Transverse colon (tissue), 4 donors: Measurements from ENCODE around the gene ZNF236. TPM values are rescaled to one million over a fixed set of nuclear protein-coding genes. Genes with fewer than 3 reads are reported as not detected.

Experiments
- DNase-seq: peaks from one replicate; pipeline ENCODE4 v3.0.0-alpha.2; 2019
- H3K27ac ChIP-seq, 4 donors: fragments of 200-600 bp; sonication (generic); 2 replicates each; pipeline ENCODE4 v1.5.1; 2016 to 2018; ENCODE audit warnings: inconsistent platforms in 4 of 4
- H3K27me3 ChIP-seq: fragments of 200-600 bp; sonication (generic); 2 replicates; pipeline ENCODE4 v1.5.1; 2017; ENCODE audit warnings: inconsistent platforms
- H3K36me3 ChIP-seq, 4 donors: fragments of 200-600 bp; sonication (generic); 2 replicates each; pipeline ENCODE4 v1.5.1; 2017 to 2019; ENCODE audit warnings: inconsistent platforms in 4 of 4
- H3K4me1 ChIP-seq, 4 donors: fragments of 200-600 bp; sonication (generic); 2 replicates each; pipeline ENCODE4 v1.5.1; 2017 to 2020; ENCODE audit warnings: inconsistent platforms in 4 of 4
- H3K4me3 ChIP-seq, 4 donors: fragments of 200-600 bp; sonication (generic); 1 replicate in 1 of 4; 2 replicates in 3 of 4; pipeline versions ENCODE4 v1.5.1 to v1.6.1; 2017 to 2019; ENCODE audit warnings: inconsistent platforms in 4 of 4
- H3K9me3 ChIP-seq, 2 donors: fragments of 200-600 bp; sonication (generic); 2 replicates each; pipeline ENCODE4 v1.5.1; 2017 to 2019; ENCODE audit warnings: inconsistent platforms in 2 of 2
- EP300 ChIP-seq: sonication (generic); formaldehyde crosslinking; IDR thresholded peaks from one replicate; pipeline ENCODE4 v1.6.1; 2017; ENCODE audit warnings: antibody characterized with exemption, low read depth
- POLR2A ChIP-seq: fragments of 450-650 bp; IDR thresholded peaks from one replicate; pipeline ENCODE4 v1.6.1; 2016; ENCODE audit warnings: antibody characterized with exemption, mild to moderate bottlenecking, moderate library complexity
- POLR2AphosphoS5 ChIP-seq, 3 donors: sonication (generic); formaldehyde crosslinking; IDR thresholded peaks; one replicate each; pipeline ENCODE4 v1.6.1; 2016; ENCODE audit warnings: antibody characterized with exemption in 3 of 3
- WGBS, 2 donors: methylation state at CpG; one replicate each; pipeline ENCODE4 v1.1.5; 2018; ENCODE audit warnings: low coverage in 1 of 2; 5-methylcytosine and 5-hydroxymethylcytosine counted together
- in situ Hi-C, 4 donors: fragments of 200-750 bp; cut with MboI; loops; one replicate each; pipeline versions ENCODE4 v1.15.0 to v1.15.1; 2017; ENCODE audit warnings: low sequenced_read_pairs in 3 of 4, low pct_ligation_motif_present in 1 of 4, low pct_unique_long_range_greater_than_20kb in 1 of 4
- intact Hi-C: fragments of 100-400 bp; cut with DNase I; formaldehyde crosslinking; loops from one replicate; pipeline ENCODE4 v1.15.1; 2023; ENCODE audit warnings: low total_unique reads
- total RNA-seq, 4 donors: library from RNA; depleted of rRNA; stranded (reverse); fragments of >200 nt; gene quantifications; one replicate each; pipeline ENCODE4 v1.1.0, GENCODE V29; 2016
- TF ChIP-seq, protein P1 (sequence below), 5 experiments: fragments of 200-600 bp in 3 of 5; fragments of 450-650 bp in 2 of 5; sonication (generic) in 3 of 5; IDR thresholded peaks; 1 replicate in 2 of 5; 2 replicates in 3 of 5; pipeline ENCODE4 v1.5.1; 2016 to 2017; ENCODE audit warnings: antibody characterized with exemption in 5 of 5, inconsistent platforms in 3 of 5, mild to moderate bottlenecking in 2 of 5, moderate library complexity in 1 of 5

ZNF236 gene
- total RNA-seq, 4 donors from 2014 or later, result 18.3 to 82.8 (median 43.7) TPM

DNA sequence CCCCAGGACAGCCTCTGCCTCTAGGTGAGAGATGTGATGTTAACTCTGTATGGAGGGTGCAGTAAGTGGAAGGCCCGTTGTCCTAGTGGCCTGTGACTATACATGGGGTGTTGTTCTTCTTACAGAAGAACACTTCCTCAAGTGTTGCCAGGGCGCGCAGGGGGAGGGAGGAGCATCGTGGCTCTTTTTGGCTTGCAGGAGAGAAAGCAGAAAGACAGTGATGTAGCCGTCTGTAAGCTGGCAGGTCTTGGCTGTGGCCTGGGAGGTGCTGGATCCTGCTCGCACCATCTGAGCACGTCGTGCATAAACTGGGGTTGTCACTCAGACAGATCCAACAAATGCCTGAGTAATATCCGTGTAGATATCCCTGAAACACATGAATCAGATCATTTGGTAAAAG is 44.3 kb downstream of the ZNF236 start:
- intact Hi-C loops (no loop called here), in situ Hi-C loops (no loop called here)
- WGBS, 2 donors, result 81 to 83% methylated on average over 1 to 9 of the region's 9 CpGs
- no peak for TF ChIP-seq POLR2AphosphoS5 (IDR thresholded peaks at IDR 0.05)
- no peak for TF ChIP-seq POLR2A
- TF ChIP-seq, protein P1, sequence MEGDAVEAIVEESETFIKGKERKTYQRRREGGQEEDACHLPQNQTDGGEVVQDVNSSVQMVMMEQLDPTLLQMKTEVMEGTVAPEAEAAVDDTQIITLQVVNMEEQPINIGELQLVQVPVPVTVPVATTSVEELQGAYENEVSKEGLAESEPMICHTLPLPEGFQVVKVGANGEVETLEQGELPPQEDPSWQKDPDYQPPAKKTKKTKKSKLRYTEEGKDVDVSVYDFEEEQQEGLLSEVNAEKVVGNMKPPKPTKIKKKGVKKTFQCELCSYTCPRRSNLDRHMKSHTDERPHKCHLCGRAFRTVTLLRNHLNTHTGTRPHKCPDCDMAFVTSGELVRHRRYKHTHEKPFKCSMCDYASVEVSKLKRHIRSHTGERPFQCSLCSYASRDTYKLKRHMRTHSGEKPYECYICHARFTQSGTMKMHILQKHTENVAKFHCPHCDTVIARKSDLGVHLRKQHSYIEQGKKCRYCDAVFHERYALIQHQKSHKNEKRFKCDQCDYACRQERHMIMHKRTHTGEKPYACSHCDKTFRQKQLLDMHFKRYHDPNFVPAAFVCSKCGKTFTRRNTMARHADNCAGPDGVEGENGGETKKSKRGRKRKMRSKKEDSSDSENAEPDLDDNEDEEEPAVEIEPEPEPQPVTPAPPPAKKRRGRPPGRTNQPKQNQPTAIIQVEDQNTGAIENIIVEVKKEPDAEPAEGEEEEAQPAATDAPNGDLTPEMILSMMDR (IDR thresholded peaks at IDR 0.05), result no peak
- no peak for TF ChIP-seq EP300
- Histone ChIP-seq H3K4me1 (no peaks in the 10 kb centered on the region), H3K4me3 (no peak overlapping the region), H3K9me3 (no peaks in the 10 kb centered on the region), H3K27me3 (no peaks in the 10 kb centered on the region), H3K27ac (no peak overlapping the region), H3K36me3 (peaks cover 0 to 19% (median 9%) of the 10 kb centered on the region in 4 donors)
- DNase-seq, result no peak

- Histone ChIP-seq H3K9me3 (no peaks in the 10 kb centered on the region), H3K27ac (no peak overlapping the region), H3K36me3 (peaks cover 0 to 12% (median 4%) of the 10 kb centered on the region in 4 donors), H3K27me3 (no peaks in the 10 kb centered on the region), H3K4me3 (no peak overlapping the region), H3K4me1 (no peaks in the 10 kb centered on the region)
- no peak for DNase-seq
- in situ Hi-C loops, result no loop called here
- intact Hi-C loops, result loop anchor here (10.0 kb wide), 1 partner anchor 69 kb away; no protein-coding TSS in a partner anchor
- TF ChIP-seq POLR2AphosphoS5 (IDR thresholded peaks at IDR 0.05), result no peak
- WGBS, 2 donors, result 67 to 94% methylated on average over 1 to 6 of the region's 6 CpGs
Observed at GRCh38 chr18:76873311-76873710, 51.0 kb downstream of the ZNF236 start.

DNA sequence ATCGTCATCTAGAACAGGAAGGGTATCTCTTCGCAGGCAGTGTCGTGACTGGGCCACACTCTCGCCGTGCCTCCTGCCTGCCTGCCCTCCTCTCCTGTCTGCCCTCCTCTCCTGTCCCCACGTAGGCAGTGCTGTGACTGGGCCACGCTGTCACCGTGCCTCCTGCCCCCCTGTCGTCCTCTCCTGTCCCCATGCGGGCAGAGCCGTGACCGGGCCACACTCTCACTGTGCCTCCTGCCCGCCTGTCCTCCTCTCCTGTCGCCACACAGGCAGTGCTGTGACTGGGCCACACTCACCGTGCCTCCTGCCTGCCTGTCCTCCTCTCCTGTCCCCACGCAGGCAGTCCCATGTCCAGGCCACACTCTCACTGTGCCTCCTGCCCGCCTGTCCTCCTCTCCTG is 51.4 kb downstream of the ZNF236 start:
- intact Hi-C loops, result loop anchor here (10.0 kb wide), 1 partner anchor 69 kb away; no protein-coding TSS in a partner anchor
- no peak overlapping the region for H3K27ac ChIP-seq
- no peaks in the 10 kb centered on the region for H3K4me1 ChIP-seq
- H3K27me3 ChIP-seq, result no peaks in the 10 kb centered on the region
- H3K9me3 ChIP-seq, result no peaks in the 10 kb centered on the region
- TF ChIP-seq, protein P1 (IDR thresholded peaks at IDR 0.05), result no peak
- TF ChIP-seq POLR2A, result no peak
- no peak for TF ChIP-seq POLR2AphosphoS5 (IDR thresholded peaks at IDR 0.05)
- no peak for TF ChIP-seq EP300
- H3K36me3 ChIP-seq, result peaks cover 0 to 16% (median 3%) of the 10 kb centered on the region in 4 donors
- H3K4me3 ChIP-seq, result no peak overlapping the region
- WGBS, 2 donors, result 97% methylated on average over 9 to 17 of the region's 17 CpGs
- in situ Hi-C loops, result no loop called here
- DNase-seq, result no peak

GRCh38 chr18:76874642-76875389 is 52.5 kb downstream of the ZNF236 start:
- H3K4me3 ChIP-seq, result no peak overlapping the region
- H3K9me3 ChIP-seq, result no peaks in the 10 kb centered on the region
- H3K27ac ChIP-seq, result no peak overlapping the region
- in situ Hi-C loops (no loop called here), intact Hi-C loops (loop anchor here (10.0 kb wide), 1 partner anchor 70 kb away; no protein-coding TSS in a partner anchor)
- peaks cover 0 to 13% (median 0%) of the 10 kb centered on the region in 4 donors for H3K36me3 ChIP-seq
- TF ChIP-seq POLR2AphosphoS5 (IDR thresholded peaks at IDR 0.05) (no peak), POLR2A (no peak), EP300 (no peak)
- TF ChIP-seq, protein P1 (IDR thresholded peaks at IDR 0.05), result no peak
- no peaks in the 10 kb centered on the region for H3K4me1 ChIP-seq
- 81 to 88% methylated on average over 12 to 13 of the region's 13 CpGs for WGBS, 2 donors
- H3K27me3 ChIP-seq, result no peaks in the 10 kb centered on the region
- no peak for DNase-seq
